CD1c-positive myeloid dendritic cell (primary cell): Measurements from ENCODE around the gene LCA5L.
"Not testable (repeated sequence)": the region's sequence is repeated elsewhere in the genome, so short reads cannot be mapped to it uniquely, and the experiment has no call there.

Source experiments
- DNase-seq: peaks from one replicate; pipeline ENCODE4 v3.0.0-alpha.2; 2016; ENCODE audit errors: extremely low spot score

The LCA5L gene

DNA sequence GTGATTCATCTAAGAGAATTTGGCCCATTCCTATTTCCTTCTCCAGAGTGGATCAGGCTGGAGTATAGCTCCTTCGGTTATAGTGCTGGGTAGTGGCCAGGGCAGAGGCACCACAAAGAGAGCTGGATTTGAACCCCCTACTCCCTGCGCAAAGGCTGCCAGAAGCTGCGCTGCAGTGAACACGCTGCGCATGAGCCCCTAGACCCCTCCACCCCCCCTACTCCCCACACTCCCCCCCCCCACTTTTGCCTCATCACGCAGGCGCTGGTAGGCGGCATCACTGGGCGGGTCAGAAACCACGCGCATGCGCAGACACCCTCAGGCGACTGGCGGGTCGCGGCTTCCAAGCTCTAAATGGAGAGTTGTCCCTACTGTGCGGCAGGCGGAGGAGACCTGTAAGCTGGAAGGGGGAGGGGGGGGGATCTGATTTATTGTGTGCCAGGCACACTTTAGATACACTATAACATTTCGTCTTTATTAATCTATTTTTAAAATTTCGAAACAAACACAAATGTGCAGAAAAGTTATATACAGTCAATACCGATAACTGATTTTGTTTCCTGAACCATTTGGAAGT, 58.0 kb downstream of the LCA5L start:
- DNase-seq: peak; percentile 93

DNA sequence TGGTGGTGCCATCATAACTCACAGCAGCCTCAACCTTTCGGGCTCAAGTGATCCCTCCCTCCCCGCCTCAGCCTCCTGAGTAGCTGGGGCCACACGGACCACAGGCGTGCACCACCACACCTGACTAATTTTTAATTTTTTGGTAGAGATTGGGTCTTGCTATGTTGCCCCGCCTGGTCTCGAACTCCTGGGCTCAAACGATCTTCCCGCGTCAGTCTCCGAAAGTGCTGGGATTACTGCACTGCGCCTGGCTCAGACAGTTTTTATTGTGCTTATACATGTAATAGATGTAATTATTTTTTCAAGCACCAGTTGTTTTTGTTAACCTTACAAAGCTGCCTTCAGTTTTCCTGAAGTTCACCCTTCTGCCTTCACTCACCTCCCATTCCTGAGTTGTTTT, 58.7 kb downstream of the LCA5L start:
- no peak for DNase-seq

DNA sequence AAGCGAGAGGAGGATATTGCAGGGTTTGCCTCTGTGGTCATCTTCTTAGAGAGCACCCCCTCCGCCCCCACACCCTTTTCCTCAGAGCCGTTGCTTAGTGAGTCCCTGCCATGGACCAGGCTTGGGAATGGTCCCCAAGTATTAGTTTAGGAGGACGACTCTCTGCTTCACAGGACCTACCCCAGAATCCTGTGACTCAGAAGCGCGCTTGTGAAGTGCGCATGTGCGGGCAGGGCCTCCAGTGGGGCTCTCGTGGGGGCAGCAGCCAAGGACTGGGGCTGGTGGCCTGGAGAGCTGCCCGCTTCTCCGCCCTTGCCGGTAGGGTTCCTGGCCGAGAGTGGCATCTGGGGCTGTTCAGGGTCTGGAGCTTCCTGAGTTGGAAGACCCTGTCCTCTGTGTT, 59.4 kb downstream of the LCA5L start:
- no peak for DNase-seq

DNA sequence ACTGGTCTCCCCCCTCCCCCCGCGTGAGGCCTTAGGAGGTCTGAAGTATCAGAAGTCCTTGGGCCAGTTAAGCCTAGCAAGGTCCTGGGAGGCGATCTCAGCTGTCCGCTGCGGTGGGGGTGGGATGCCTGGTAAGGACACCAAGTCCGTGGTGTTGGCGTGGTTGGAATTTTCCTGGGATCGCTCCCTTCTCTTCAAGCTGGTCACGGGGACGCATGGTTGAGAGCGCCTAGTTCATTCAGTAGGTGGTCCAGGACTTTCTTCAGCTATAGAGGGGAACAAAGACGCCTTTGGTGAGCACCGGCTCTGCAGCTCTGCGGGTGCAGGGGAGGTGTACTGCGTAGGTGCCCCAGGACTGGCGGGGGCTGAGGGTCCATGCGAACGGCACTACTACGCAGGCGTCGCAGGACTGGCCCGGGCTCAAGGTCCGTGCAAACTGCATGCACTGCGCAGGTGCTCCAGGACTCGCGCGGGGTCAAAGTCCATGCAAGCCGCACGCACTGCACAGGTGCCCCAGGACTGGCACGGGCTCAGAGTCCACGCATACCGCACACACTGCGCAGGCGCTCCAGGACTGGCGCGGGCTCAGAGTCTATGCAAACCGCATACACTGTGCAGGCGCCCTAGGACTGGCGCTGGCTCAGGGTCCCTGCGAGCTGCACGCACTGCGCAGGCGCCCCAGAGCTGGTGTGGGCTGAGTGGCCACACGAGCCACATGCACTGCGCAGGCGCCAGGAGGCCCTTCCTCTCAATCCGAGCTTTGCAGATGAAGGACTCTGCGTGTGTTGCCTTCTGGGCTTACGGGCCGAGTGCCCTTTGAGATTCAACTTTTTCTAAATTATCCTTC, 60.1 kb downstream of the LCA5L start:
- peak; percentile 75 for DNase-seq

DNA sequence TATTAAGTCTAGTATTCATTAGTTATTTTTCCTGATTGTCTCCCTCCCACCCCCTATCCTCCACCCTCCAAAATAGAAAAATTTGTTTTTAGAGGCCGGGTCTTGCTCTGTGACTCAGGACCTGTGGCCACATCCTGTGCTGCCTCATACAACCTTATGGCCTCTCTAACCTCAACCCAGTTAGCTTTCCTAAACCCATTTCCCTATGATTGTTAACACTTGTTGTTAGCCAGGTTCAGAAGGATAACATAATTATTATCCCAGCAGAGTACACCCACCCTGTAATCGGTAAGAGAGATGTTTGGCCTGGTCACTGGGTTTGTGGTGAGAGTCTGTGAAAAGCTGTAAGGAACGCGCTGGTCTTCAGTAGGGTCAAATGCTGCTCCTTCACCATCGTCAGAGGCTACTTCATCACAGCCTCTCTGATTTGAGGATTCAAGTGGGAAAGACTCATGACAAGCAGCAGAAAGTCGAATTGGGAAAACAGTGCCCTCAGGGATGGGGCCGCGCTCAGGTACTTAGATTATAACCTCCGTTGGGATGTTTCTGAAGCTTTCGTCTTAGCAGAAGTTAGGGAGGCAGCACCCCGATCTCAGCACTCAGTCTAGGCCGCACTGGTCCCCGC, 60.8 kb downstream of the LCA5L start:
- no peak for DNase-seq

DNA sequence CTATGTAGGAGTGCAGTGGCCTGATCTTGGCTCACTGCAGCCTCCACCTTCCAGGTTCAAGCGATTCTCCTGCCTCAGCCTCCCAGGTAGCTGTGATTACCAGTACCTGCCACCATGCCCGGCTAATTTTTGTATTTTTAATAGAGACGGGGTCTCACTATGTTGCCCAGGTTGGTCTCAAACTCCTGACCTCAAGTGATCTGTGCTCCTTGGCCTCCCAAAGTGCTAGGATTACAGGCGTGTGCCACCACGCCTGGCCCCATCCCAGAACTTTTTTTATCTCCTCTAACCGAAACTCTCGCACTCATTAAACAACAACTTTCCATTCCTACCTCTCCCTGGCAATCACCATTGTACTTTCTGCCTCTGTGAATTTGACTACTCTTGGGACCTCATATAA, 63.5 kb downstream of the LCA5L start:
- DNase-seq: not testable (repeated sequence)

DNA sequence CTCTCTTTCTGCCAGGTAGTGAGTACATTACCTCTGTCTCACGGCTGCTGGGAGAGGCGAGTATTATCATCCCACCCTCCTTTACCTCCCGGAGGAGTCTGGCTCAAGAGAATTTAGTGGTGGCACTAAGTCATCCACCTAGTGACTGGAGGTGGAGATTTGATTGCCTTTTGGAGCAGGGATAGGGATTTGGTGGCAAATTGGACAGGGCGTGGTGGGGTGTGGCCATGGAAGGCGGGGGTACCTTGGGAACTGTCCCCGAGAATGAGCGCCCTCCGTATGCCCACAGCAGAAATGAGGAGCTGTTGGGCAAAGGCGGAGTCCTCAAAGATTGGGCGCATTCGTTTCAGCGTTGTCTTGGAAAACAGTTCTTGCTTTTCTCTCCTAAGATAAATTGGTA, 64.6 kb downstream of the LCA5L start:
- no peak for DNase-seq

DNA sequence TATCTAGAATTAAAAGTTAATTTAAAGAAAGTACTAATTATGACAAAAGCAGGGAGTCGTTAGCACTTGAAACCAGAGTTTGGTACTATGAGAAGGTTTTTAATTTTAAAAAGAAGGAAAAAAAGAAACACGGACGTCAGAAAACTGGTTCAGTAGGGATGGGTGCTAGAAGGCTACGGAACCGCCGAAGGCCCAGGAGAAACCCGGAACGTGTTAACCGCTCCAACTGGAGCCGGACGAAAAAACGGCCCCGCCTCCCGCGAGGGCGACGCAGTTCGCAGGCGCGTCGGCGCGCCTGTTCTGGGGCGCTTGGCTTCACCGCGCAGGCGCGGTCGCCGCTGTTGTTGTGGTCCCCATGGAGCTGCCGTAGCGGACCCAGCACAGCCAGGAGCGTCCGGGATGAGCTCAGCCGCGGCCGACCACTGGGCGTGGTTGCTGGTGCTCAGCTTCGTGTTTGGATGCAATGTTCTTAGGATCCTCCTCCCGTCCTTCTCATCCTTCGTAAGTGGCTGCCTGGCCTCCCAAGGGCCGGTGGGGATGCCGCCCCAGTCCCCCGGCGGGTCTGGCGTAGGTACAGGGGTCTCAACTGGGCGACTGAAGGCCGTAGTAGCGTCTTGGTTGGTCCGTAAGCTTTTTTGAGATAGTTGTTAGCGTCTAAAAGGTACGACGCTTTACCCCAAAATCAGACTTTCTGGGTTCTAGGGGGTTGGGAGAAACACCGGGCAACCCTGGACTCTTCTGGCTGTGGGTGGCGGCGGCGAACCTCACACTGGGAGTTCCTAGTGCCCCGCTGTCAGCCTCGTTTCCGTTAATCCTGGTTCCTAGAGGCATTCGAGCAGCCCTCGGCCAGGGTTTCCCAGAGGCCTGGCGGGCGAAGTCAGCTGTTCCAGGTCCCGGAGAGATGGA, 65.3 kb downstream of the LCA5L start:
- peak; percentile 98 for DNase-seq

DNA sequence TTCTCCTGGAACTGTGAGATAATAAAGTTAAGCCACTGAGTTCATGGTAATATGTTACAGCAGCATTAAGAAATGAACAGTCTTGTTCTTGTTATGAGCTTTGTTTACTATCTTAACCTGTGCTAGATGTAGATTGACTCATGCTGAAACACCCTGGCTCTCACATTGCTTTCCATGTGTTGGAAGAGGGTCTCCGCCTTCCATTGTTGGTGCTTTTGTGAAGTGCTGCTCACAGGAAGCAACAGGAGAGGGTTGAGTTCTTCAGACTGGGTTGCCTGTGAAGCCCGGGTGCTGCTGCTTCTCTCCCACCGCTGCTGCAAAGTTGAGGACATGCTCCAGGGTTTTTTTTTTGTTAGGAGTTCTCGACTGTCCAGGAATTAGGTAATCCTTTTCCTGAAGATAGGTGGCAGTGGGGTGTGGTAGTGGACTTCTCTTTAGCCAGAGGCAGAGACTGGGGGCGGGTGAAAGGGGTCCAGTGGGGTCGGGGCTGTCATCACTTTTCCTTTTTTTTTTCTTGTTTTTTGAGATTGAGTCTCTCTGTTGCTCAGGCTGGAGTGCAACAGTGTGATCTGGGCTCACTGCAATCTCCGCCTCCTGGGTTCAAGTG, 68.0 kb downstream of the LCA5L start:
- no peak for DNase-seq

DNA sequence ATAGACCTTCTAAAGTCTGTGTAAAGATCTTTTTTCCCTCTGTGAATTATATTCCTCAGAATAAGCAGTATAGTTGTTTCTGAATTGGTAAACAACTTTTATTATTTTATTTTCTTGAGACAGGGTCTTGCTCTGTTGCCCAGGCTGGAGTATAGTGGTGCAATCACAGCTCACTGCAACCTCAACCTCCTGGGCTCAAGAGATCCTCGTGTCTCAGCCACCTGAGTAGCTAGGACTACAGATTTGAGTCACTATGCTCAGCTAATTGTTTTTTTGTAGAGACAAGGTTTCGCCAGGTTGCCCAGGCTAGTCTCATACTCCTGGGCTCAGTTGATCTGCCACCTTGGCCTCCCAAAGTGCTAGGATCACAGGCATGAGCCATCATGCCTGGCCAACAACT, 70.1 kb downstream of the LCA5L start:
- DNase-seq: no peak

DNA sequence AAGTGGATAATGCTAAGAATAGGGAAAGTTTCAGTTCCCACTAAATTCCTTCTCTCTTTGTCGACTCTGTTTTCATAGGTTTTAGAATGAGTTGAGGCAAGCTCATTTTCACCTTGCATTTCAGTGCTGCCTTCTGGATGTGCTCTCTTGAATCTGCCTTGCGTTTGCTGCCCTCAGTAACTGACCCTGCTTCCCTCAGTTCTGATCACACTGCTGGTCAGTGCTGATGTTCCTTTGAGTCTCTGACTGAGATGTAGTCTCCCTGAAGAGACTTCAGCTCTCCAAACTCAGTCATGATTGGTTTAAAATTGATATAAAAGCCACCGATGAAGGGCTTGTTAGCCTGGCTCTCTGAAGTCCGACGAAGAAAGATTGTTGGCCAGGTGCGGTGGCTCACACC, 71.5 kb downstream of the LCA5L start:
- DNase-seq: no peak

DNA sequence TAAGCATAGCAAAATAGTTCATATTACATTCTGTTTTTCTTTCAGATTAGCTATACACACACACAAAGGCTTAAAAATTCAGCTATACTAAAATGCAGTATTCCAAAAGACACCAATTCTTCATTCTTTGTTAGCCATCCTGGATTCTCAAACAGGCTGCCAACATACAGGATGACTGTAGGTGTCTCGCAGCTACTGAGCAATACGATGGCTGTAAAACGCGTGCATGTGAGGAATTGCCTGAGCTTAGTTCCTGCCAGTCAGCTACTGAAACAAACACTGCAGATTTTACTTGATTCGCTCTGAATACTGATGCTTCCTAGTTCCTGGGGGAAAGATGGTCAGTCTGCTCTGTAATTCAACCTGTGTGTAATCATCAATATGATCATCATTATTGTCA, 71.9 kb downstream of the LCA5L start:
- DNase-seq: peak; percentile 42

DNA sequence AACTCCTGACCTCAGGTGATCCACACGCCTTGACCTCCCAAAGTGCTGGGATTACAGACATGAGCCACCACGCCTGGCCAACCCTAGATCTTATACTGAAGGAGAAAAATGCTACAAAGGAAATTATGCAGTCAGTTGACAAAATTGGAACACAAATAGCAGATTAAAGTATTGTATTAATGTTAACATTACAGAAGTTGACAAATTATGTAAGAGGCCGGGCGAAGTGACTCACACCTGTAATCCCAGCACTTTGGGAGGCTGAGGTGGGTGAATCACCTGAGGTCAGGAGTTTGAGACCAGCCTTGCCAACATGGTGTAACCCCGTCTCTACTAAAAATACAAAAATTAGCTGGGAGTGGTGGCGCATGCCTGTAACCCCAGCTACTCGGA, 75.7 kb downstream of the LCA5L start:
- not testable (repeated sequence) for DNase-seq

DNA sequence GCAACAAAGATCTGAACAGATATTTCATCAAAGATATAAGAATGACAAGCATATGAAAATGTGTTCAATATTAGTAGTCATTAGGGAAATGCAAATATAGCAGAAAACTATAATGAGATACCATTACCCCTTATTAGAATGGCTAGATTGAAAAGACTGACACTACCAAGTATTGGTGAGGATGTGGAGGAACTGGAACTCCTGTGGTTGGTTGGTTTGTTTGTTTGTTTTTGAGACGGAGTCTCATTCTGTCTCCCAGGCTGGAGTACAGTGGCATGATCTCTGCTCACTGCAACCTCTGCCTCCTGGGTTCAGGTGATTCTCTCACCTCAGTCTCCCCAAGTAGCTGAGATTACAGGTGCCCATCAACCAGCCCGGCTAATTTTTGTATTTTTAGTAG, 77.8 kb downstream of the LCA5L start:
- no peak for DNase-seq

DNA sequence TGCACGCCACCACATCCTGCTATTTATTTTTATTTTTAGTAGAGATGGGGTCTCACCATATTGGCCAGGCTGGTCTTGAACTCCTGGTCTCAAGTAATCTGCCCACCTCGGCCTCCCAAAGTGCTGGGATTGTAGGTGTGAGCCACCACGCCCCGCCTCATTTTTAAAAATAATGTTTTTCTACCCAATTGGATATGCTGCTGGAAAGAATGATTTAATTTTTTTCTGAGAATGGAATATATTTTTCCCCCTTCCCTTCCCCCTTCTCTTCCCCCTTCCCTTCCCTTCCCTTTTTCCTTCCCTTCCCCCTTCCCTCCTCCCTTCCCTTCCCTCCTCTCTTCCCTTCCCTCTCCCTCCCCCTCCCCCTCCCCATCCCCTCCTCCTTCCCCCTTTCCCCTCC, 79.0 kb downstream of the LCA5L start:
- DNase-seq: no peak

DNA sequence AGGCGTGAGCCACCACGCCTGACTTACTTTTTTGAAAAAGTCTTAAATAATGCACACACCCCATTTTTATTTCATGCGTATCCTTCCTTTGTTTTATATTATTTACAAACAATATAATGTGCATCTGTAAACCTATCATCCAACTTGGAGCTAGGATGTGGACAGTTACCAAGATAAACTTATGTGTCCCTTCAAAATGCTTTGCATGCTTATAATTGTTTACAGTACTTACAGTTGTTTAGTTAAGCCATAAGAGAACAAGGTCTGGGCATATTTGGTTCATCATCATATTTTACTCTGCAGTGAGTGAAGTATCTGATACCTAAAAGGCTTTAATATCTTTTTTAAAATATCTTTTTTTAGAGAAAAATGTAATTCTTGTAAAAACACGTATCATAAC, 80.6 kb downstream of the LCA5L start:
- DNase-seq: no peak

DNA sequence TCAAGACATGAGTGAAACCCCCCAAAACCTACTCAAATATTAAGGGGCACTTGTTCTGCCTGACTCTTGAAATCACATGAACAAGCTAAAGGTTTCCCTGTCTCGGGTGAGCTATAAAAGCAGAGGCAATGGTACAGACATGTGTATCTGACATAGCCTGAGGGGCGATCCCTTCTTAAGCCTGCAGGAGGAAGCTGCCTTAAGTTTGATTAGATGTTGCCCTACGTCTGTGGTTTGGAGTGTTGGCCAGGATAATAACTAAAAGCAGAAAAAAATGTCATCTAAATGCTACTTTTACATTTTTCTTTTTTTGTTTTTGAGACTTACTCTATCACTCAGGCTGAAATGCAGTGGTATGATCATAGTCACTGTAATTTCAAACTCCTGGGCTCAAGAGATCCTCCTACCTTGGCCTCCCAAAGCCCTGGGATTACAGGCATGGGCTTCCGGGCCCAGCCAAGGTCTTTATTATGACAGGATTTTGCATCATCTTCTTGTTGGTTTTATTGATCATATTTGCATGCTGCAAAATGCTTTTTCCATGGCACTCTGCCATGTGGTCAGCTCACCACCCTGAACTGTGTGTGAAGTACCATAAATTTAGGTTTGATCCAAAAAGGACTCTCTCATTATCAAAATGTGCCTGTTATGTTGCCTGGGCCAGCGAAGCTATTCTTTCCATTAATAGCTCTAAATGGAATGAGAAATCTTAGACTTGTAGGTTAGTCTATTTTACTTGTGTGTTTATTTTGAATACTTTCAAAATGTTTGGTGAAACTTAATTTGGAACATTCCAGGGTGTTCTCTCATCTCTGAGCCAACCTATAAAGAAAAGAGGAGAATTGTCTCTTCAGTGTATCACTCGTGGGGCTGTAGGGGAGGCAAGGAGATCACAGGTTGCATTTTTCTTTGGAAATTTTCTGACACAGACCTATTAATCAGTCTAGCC, 81.7 kb downstream of the LCA5L start:
- no peak for DNase-seq

DNA sequence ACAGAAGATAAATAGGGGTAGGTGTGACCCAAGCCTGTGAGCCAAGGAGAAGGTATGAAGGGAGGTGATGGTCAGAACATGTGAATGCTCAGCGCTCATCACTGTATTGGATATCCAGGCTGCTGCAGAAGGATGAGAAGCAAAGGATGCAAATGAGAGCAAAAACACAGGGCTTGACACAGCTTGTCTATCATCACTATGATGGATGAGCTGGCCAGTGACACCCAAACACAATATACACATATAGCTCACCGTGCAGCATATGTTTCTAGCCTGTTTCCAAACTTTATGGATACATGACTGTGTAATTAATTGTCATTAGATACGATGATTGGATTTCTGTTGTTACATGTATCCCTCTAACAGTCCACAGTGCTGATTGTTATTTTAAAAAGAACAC, 82.8 kb downstream of the LCA5L start:
- DNase-seq: no peak

DNA sequence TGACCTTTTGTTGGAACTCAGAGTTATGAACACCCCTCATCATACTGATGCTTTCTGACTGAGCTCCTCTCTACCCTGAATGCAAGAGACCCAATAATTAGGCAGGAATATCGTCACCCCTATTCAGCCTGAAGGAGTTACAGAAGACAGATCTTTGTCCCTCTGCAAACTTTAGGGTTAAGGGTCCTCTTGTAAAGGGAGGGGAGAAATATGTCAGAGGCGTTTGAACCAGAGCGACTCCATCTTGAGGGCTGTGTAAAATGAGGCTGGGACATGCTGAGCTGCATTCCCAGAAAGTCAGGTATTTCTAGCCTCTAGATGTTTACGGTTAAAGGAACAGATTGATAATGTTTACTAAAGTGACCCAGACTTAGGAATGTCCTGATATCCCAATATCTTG, 86.2 kb downstream of the LCA5L start:
- DNase-seq: no peak
